HG02885 (cell line): Measurements from ENCODE around the gene ABCA9.
"Not testable (repeated sequence)": the region's sequence is repeated elsewhere in the genome, so short reads cannot be mapped to it uniquely, and the experiment has no call there.

Experiments
- ATAC-seq: cut with Tn5 transposase; IDR thresholded peaks from one replicate; pipeline ENCODE4 v1.9.1; 2021; ENCODE audit warnings: mild to moderate bottlenecking; ENCODE audit not compliant: unreplicated experiment, poor library complexity

The ABCA9 gene

GRCh38 chr17:68959117-68959516 is 101.6 kb downstream of the ABCA9 start:
- ATAC-seq: not testable (repeated sequence)

GRCh38 chr17:68957944-68958343 is 102.8 kb downstream of the ABCA9 start:
- no peak for ATAC-seq

DNA sequence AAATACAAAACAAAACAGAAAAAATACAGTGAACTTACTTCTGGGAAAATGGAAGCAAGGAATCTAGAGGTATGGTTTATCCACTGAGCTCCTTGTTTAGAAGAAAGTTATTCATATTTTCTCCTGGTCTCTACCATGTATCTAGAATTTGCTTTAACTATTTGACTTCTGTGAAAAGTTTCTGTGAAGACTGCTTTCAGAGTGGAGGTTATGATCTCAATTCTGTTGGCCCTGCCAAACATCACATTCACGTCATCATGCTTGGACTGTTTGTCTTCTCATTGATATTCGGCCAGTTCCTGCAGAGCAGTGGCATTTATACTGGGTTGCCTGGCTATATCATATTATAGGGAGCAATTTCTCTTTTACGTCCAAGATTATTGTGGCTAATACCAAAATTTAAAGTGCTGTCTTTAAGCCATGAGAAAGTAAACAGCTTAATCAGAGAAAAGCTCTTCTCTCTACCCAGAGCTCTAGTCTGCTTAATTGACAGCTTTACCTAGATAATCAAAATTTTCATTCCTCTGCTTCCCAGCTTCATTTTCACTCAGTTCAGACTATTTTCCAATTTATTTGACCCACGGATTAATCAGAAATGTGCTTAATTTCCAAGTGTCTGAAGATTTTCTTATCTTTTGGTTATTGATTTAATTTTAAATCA is 105.4 kb downstream of the ABCA9 start, which contains the start of gene ABCA8:
Gene ABCA8, minus strand, starts transcription at position 212 of the 661 bp plus-strand sequence. CDS start 13,358 bp downstream, outside the sequence.
- ATAC-seq: no peak

DNA sequence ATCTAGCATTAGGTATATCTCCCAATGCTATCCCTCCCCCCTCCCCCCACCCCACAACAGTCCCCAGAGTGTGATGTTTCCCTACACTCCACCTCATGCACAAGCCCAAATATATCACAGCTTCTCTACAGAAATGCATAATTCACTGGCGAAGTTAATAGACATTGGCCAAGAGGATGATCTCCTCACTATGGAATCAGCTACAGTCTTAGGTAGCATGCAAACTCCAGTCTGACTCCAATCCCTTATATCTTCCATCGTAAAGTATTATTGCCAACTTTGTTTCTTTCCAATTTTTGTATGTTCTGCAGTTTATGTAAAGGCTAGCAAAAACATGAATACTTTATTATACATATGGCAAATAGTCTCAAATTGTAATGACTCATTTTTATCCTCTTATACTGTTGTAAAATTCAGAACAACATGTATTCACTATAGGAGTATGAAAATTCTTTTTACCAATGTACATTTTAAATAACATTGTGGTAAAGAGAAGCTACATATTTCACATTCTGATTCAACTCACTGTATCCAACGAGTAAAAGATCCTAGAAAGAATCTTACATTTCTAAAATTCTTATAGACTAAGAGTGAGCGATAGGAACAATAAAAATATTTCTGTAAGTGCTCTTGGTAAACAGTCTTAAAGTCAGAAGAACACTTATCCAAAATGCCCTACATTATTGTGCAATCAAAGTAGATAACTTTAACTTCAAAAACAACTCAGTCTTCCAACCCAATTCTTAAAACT is 106.4 kb downstream of the ABCA9 start:
- ATAC-seq: no peak

- no peak for ATAC-seq
These were observed 107.3 kb downstream of the ABCA9 start for GRCh38 chr17:68953340-68953997.

GRCh38 chr17:68950725-68951124 is 110.0 kb downstream of the ABCA9 start:
- no peak for ATAC-seq

DNA sequence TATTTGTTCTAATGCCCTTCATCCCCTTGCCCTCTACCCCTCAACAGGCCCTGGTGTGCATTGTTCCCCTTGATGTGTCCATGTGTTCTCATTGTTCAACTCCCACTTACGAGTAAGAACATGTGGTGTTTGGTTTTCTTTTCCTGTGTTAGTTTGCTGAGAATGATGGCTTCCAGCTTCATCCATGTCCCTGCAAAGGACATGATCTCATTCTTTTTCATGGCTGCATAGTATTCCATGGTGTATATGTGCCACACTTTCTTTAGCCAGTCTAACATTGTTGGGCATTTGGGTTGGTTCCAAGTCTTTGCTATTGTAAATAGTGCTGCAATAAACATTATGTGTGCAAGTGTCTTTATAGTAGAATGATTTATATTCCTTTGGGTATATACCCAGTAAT is 112.9 kb downstream of the ABCA9 start:
- ATAC-seq: not testable (repeated sequence)

- ATAC-seq: no peak
These were observed 116.2 kb downstream of the ABCA9 start for GRCh38 chr17:68944435-68945035.

DNA sequence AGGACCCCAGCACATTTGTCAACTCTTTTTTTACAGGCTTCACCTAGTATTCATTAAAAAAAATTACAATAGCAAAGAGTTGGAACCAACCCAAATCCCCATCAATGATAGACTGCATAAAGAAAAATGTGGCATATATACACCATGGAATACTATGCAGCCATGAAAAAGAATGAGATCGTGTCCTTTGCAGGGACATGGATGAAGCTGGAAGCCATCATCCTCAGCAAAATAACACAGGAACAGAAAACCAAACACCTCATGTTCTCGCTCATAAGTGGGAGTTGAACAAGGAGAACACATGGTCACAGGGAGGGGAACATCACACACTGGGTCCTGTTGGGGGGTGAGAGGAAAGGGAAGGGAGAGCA is 116.9 kb downstream of the ABCA9 start:
- not testable (repeated sequence) for ATAC-seq

DNA sequence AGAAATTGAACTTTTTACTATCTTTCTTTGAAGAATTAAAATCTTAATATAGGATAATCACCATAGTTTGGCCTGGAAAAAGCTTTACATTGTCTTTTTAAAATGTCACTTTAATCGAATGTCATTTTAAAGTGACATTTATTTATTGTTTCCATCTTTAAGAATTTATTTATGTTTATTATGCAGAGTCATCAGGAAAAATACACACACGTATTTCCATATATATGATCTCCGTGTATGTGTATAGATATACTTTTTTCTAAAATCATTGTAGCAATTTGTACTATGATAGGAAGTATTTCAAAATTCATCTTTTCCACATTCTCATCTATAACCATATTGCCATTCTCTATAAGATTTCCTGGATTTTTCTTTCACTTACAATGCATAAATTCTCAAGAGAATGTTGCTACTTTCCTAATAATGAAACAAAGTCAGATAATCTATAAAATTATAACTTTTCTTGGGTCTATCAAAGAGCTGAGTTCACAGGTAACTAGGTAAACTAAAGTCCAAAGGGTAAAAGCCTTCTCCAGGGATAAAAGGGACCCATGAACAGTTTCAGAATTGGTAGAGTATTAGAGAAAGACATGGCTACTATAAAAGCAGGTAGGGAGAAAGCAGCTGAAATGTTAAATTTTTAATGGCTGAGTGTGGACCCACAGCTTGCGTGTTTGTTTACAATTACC is 117.5 kb downstream of the ABCA9 start:
- ATAC-seq: no peak

DNA sequence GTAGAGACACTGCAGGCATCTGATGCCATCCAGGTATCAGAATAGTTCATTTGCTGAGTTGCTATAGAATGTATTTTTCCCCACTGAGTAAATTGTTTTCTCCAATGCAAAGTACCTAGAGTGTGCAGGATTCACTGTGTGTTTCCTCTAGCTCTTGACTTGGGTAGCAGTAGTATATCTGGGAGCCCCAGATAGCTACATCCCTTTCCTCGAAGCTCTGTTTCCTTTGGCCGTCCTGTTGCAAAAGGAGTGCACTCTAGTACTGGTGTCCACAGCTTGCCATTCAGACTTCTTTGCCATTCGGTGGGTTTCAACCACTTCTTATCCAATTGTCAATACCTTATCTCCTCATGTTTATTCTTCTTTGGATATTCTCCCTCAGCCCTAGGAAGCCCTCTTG is 118.3 kb downstream of the ABCA9 start:
- no peak for ATAC-seq

DNA sequence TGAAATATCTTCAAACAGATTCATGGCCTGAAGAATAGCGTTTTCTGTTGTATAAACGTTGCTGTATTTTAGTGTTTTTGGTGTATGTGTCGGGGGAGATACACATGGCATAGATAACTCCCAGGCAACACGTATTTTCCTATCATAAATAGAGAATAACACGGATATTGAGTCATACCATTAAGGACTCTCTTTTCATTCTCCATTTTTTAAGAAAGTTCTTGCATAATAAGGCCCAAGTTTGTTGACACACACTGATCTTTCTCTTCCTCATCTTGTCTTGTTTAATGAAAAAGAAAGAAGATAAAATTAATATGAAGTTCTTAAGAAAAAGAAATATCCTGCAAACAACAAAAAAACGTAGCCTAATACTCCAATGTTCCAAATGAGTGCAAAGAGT is 119.0 kb downstream of the ABCA9 start:
- no peak for ATAC-seq

GRCh38 chr17:68939195-68939594 is 121.5 kb downstream of the ABCA9 start:
- no peak for ATAC-seq

- no peak for ATAC-seq
These were observed 122.7 kb downstream of the ABCA9 start for GRCh38 chr17:68937890-68938514.

DNA sequence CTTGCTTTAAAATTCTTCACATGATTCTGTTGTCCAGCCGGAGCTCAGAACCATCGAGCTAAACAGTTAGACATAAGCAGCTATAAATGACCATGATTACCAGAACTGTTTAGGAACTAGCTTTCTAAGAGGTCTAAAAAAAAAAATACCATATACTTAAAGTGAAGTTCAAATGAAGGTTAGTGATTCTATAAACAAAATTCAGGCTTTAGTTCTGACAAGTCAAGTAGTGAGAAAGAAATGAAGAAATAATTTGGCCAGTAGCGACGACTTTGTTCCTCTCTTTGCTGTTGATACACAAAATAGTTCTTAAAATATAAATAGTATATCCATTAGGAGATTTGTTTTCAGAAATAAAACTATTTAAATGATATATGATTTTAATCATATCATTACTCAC is 133.2 kb downstream of the ABCA9 start:
- ATAC-seq: no peak

GRCh38 chr17:68924793-68925720 is 135.7 kb downstream of the ABCA9 start:
- ATAC-seq: no peak
